LNCAP (cell line): ENCODE results near the gene SYNDIG1.

Experiments
- CTCF ChIP-seq: fragments of 450-650 bp; IDR thresholded peaks from 2 replicates; pipeline ENCODE4 v1.5.1; 2017; ENCODE audit warnings: mild to moderate bottlenecking

The SYNDIG1 gene

GRCh38 chr20:24638591-24639548 is 169.4 kb downstream of the SYNDIG1 start:
- TF ChIP-seq CTCF, result no peak

- TF ChIP-seq CTCF, result no peak
Observed at GRCh38 chr20:24640276-24640675, 170.8 kb downstream of the SYNDIG1 start.

- TF ChIP-seq CTCF, result no peak
Observed at GRCh38 chr20:24640686-24641085, 171.3 kb downstream of the SYNDIG1 start.

- TF ChIP-seq CTCF, result no peak
Observed at GRCh38 chr20:24643731-24644626, 174.6 kb downstream of the SYNDIG1 start.

- no peak for TF ChIP-seq CTCF
Observed at GRCh38 chr20:24646321-24646720, 176.9 kb downstream of the SYNDIG1 start.

- TF ChIP-seq CTCF, result no peak
Observed at GRCh38 chr20:24647713-24648112, 178.3 kb downstream of the SYNDIG1 start.

GRCh38 chr20:24648481-24648880 is 179.1 kb downstream of the SYNDIG1 start:
- TF ChIP-seq CTCF, result no peak
